GM19395 (cell line): ENCODE results near the gene LRRTM3.

Experiments used
- ATAC-seq: cut with Tn5 transposase; IDR thresholded peaks from one replicate; pipeline ENCODE4 v1.9.1; 2021; ENCODE audit warnings: mild to moderate bottlenecking, moderate library complexity; ENCODE audit not compliant: unreplicated experiment

The LRRTM3 gene

DNA sequence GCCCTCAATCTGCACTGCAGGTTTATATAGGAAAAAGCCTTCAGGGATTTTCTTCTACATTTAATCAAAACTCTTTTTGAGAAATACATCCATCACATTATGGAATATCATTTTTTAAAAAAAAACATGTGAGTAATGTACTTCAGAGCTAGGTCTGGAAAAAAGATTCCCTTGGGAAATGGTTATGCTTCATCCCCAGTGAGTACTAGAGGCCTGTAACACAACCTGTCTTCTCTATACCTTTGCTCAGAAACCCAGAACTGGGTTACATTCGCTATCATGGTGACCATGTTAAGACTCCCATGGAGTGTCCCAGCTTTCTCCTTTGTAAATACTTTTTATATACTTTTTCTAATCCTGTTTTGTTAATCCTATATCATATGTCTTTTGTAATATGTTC is 186.9 kb downstream of the LRRTM3 start:
- ATAC-seq, result no peak

GRCh38 chr10:67114945-67115344 is 189.1 kb downstream of the LRRTM3 start:
- no peak for ATAC-seq

- ATAC-seq, result no peak
These were observed 190.1 kb downstream of the LRRTM3 start for GRCh38 chr10:67115972-67116371.

- no peak for ATAC-seq
These were observed 193.8 kb downstream of the LRRTM3 start for GRCh38 chr10:67119651-67120050.

GRCh38 chr10:67127441-67127840 is 201.6 kb downstream of the LRRTM3 start:
- no peak for ATAC-seq

GRCh38 chr10:67140641-67141040 is 214.8 kb downstream of the LRRTM3 start:
- ATAC-seq, result no peak

DNA sequence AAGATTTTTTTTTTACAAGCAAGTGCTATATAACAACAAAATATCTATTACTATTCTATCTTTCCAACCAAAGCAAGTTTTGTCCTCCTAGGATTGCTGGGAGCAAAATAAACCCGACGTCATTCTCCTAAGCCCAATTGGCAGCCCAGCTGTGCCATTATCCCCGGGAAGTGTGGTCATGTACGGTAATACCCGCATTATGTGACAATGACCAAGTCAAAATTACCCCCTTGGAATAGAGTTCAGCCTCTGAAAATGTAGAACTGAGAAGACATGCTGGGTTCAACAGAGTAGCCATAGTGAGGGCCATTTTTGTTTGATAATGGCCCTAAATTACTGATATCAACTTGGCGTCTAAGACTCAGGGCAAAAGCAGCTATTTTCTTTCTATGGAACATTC is 215.5 kb downstream of the LRRTM3 start:
- ATAC-seq, result no peak

DNA sequence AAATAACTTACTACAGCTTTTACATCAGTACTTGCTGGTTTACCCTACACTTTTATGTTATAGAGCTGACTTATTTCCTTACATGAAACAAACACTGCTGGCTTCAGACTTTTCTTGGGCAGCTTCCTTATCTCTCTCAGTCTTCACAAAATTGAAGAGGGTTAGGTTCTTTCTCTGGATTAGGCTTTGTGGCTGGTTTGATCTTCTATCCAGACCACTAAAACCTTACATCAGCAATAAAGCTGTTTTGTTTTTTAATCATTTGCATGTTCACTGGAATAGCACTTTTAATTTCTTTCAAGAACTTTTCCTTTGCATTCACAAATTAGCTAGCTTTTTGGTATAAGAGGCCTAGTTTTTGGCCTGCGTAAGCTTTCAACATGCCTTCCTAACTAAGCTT is 218.7 kb downstream of the LRRTM3 start:
- no peak for ATAC-seq
